K562 (cell line): ENCODE measurements around the gene LRRC9. TPM values are rescaled to one million over a fixed set of nuclear protein-coding genes. Genes with fewer than 3 reads are reported as not detected.

ENCODE experiments used
- ATAC-seq: fragments of 200-7000 bp; cut with Tn5 transposase; 3 replicates; pipeline ENCODE4 v1.9.1; 2020; ENCODE audit warnings: moderate library complexity
- BruUV-seq: library from RNA; stranded (reverse); fragments of 400-500 nt; replicated peaks from 2 replicates; lab custom pipeline; 2021; lab: Mats Ljungman, UMichigan
- CTCF ChIA-PET: fragments of 300-600 bp; formaldehyde crosslinking; extraction: SDS; loops from one replicate; lab custom pipeline; 2021; ENCODE audit warnings: low intra/inter-chr PET ratio; lab: Yijun Ruan, JAX
- POLR2A ChIA-PET: fragments of 300-600, 350-650 bp; sonication (Branson Sonifier 250); formaldehyde crosslinking; extraction: SDS; loops from one replicate; lab custom pipeline; 2021; ENCODE audit warnings: antibody characterized with exemption, inconsistent platforms; lab: Yijun Ruan, JAX
- DNase-seq, 4 experiments: peaks; one replicate each; pipeline versions ENCODE4 v3.0.0 to v3.0.0-alpha.2; 2011 to 2018; ENCODE audit warnings: low spot score in 3 of 4, mixed read lengths in 3 of 4; ENCODE audit errors: extremely low read depth in 1 of 4
- FAIRE-seq: peaks from 2 replicates; lab custom pipeline; 2011; peaks lifted over from hg19 to GRCh38; lab: Jason Lieb, UNC
- H2AFZ ChIP-seq: 2 replicates; pipeline ENCODE4 v1.6.0; 2011; ENCODE audit warnings: low read depth, low read length, control low read depth, inconsistent platforms
- H3K27ac ChIP-seq: fragments of 200-600 bp; 3 replicates; pipeline ENCODE4 v1.8.0; 2011; ENCODE audit warnings: low read depth, mild to moderate bottlenecking, control low read depth, inconsistent platforms, low read length, moderate library complexity, mixed read lengths; ENCODE audit errors: extremely low read depth
- H3K27me3 ChIP-seq, 2 experiments: fragments of 300-600 bp in 1 of 2; 2 replicates in 1 of 2; 3 replicates in 1 of 2; pipeline versions ENCODE4 v1.6.0 to v1.8.0; 2011; ENCODE audit warnings: inconsistent platforms in 2 of 2, low read length in 2 of 2, mild to moderate bottlenecking in 1 of 2, mixed read lengths in 1 of 2, moderate library complexity in 1 of 2; ENCODE audit not compliant: control insufficient read depth in 2 of 2, insufficient read depth in 2 of 2
- H3K36me3 ChIP-seq: fragments of 300-600 bp; 3 replicates; pipeline ENCODE4 v1.8.0; 2011; ENCODE audit warnings: mild to moderate bottlenecking, low read length, inconsistent platforms; ENCODE audit not compliant: control insufficient read depth, insufficient read depth
- H3K4me1 ChIP-seq, 2 experiments: fragments of 200-600 bp in 1 of 2; replicated peaks in 1 of 2; 2 replicates in 1 of 2; 3 replicates in 1 of 2; pipeline versions ENCODE4 v1.5.1 to v1.8.0; 2011; ENCODE audit warnings: inconsistent platforms in 2 of 2, low read length in 2 of 2, mild to moderate bottlenecking in 1 of 2, mixed read lengths in 1 of 2, moderate library complexity in 1 of 2; ENCODE audit not compliant: control insufficient read depth in 2 of 2, insufficient read depth in 2 of 2
- H3K4me2 ChIP-seq: 2 replicates; pipeline ENCODE4 v1.6.1; 2011; ENCODE audit warnings: low read length, control low read depth, inconsistent platforms, mixed read lengths; ENCODE audit not compliant: insufficient read depth
- H3K4me3 ChIP-seq: fragments of 200-600 bp; sonication (generic), shearing (Covaris generic); 2 replicates; pipeline ENCODE4 v1.5.1; 2016; ENCODE audit warnings: control low read depth, inconsistent platforms
- H3K79me2 ChIP-seq: fragments of 200-600 bp; 3 replicates; pipeline ENCODE4 v1.8.0; 2011; ENCODE audit warnings: low read length, inconsistent platforms; ENCODE audit not compliant: control insufficient read depth, insufficient read depth
- H3K9ac ChIP-seq, 2 experiments: 2 replicates each; pipeline versions ENCODE4 v1.6.0 to v1.6.1; 2011; ENCODE audit warnings: low read depth in 2 of 2, low read length in 2 of 2, control low read depth in 1 of 2, inconsistent platforms in 1 of 2, mild to moderate bottlenecking in 1 of 2, mixed read lengths in 1 of 2; ENCODE audit not compliant: insufficient read depth in 1 of 2
- H3K9me1 ChIP-seq: one replicate; pipeline ENCODE4 v1.6.0; 2011; ENCODE audit warnings: inconsistent platforms, mild to moderate bottlenecking, low read length, moderate library complexity; ENCODE audit not compliant: control insufficient read depth, insufficient read depth
- H3K9me3 ChIP-seq: replicated peaks from 2 replicates; pipeline ENCODE4 v1.5.1; 2011; ENCODE audit warnings: low read depth, low read length, inconsistent platforms; ENCODE audit not compliant: control insufficient read depth, insufficient read depth
- H4K20me1 ChIP-seq: replicated peaks from 2 replicates; pipeline ENCODE4 v1.6.1; 2011; ENCODE audit warnings: low read length, inconsistent platforms, mixed read lengths; ENCODE audit not compliant: control insufficient read depth, insufficient read depth
- ATF4 ChIP-seq: fragments of 450-650 bp; formaldehyde crosslinking; IDR thresholded peaks from 2 replicates; pipeline ENCODE4 v1.4.0; 2022; ENCODE audit warnings: mild to moderate bottlenecking, moderate library complexity
- CHD1 ChIP-seq: fragments of 200-600 bp; sonication (generic); IDR thresholded peaks from one replicate; pipeline ENCODE4 v1.6.1; 2012; ENCODE audit warnings: mild to moderate bottlenecking, moderate library complexity, low read length, inconsistent platforms
- ETS2 ChIP-seq: IDR thresholded peaks from 2 replicates; pipeline ENCODE4 v1.6.1; 2016; ENCODE audit warnings: borderline replicate concordance, missing genetic modification characterization, mild to moderate bottlenecking, moderate library complexity, missing compliant biosample characterization; ENCODE audit not compliant: poor library complexity, severe bottlenecking
- HMBOX1 ChIP-seq: sonication (generic); IDR thresholded peaks from 2 replicates; pipeline ENCODE4 v1.6.1; 2016
- SMAD1 ChIP-seq: fragments of 150-350 bp; IDR thresholded peaks from 2 replicates; pipeline ENCODE4 v1.6.1; 2014; ENCODE audit warnings: low read length, low read depth; ENCODE audit not compliant: partially characterized antibody
- ZNF140 ChIP-seq: fragments of 250-450 bp; sonication (Bioruptor Pico); IDR thresholded peaks from 2 replicates; pipeline ENCODE4 v1.8.0; 2021; ENCODE audit warnings: moderate library complexity, mild to moderate bottlenecking, inconsistent platforms
- ZNF407 ChIP-seq: fragments of 450-650 bp; IDR thresholded peaks from 2 replicates; pipeline ENCODE4 v1.6.1; 2016; ENCODE audit warnings: low read depth
- WGBS: fragments of 100-300 bp; shearing (Covaris generic); methylation state at CpG from one replicate; pipeline ENCODE4 v1.1.6; 2016; ENCODE audit warnings: low coverage, mixed read lengths; ENCODE audit not compliant: insufficient coverage; ENCODE audit errors: missing lambda C conversion rate; 5-methylcytosine and 5-hydroxymethylcytosine counted together
- in situ Hi-C: fragments of 300-500 bp; cut with MboI; formaldehyde crosslinking; loops from 4 replicates; pipeline ENCODE4 v1.15.0; 2018; ENCODE audit warnings: inconsistent platforms, mixed read lengths
- intact Hi-C: fragments of 100-400 bp; cut with micrococcal nuclease; formaldehyde crosslinking; loops from 2 replicates; pipeline ENCODE4 v1.14.2; 2022
- polyA plus RNA-seq, 8 experiments: library from polyadenylated mRNA; depleted of rRNA in 4 of 8; stranded (reverse) in 5 of 8; unstranded in 3 of 8; fragments of >200 nt; fragmentation: Nextera tagmentation in 2 of 8; fragmentation: Illumina TruSeq in 1 of 8; extraction: Ambion mirVana in 2 of 8; extraction: Trizol in 1 of 8; gene quantifications; 2 replicates each; pipeline versions ENCODE4 v1.2.1 to v1.2.3, GENCODE V29; 2011 to 2014; ENCODE audit warnings: inconsistent platforms in 1 of 8, missing spikeins in 1 of 8
- total RNA-seq, 7 experiments: library from RNA; depleted of rRNA in 6 of 7; stranded (reverse); fragments of >200 nt in 6 of 7; fragmentation: Illumina TruSeq in 2 of 7; extraction: Trizol in 2 of 7; gene quantifications; 2 replicates each; pipeline versions ENCODE4 v1.2.1 to v1.2.3, GENCODE V29; 2011 to 2021; ENCODE audit warnings: low replicate concordance in 1 of 7

The LRRC9 gene
- total and polyA plus RNA-seq, 9 of the 15 experiments (the other 6 are each of a cell fraction or from before 2014, with no cell fraction given), result not detected

GRCh38 chr14:59998564-59998963 is 78.6 kb downstream of the LRRC9 start:
- DNase-seq (no peak), FAIRE-seq (no peak), ATAC-seq (no peak)
- in situ Hi-C loops (no loop called here), intact Hi-C loops (no loop called here)
- Histone ChIP-seq H2AFZ (no peak overlapping the region), H3K79me2 (no peaks in the 10 kb centered on the region), H3K4me2 (no peak overlapping the region), H3K27ac (no peak overlapping the region), H3K9ac (no peak overlapping the region), H3K4me1 (no peaks in the 10 kb centered on the region), H3K4me3 (no peak overlapping the region), H3K36me3 (no peaks in the 10 kb centered on the region), H3K9me1 (no peaks in the 10 kb centered on the region), H3K9me3 (no peaks in the 10 kb centered on the region), H4K20me1 (no peaks in the 10 kb centered on the region), H3K27me3 (no peaks in the 10 kb centered on the region)
- CTCF ChIA-PET, result no interaction called here
- 0% methylated on average over 1 of the region's 1 CpG for WGBS
- POLR2A ChIA-PET, result no interaction called here
- BruUV-seq, result no TSS peak
- TF ChIP-seq CHD1, result no peak
- TF ChIP-seq ZNF140, result no peak
- no peak for TF ChIP-seq HMBOX1
- no peak for TF ChIP-seq SMAD1
- no peak for TF ChIP-seq ATF4 (CRISPR knock-in tag)
- no peak for TF ChIP-seq ZNF407
- no peak for TF ChIP-seq ETS2 (tag)
